Dedifferentiated amniotic fluid mesenchymal stem cell (primary cell): Measurements from ENCODE around the gene SERPINA1.
"Not testable (repeated sequence)": the region's sequence is repeated elsewhere in the genome, so short reads cannot be mapped to it uniquely, and the experiment has no call there.

Experiments
- DNase-seq: peaks from one replicate; pipeline ENCODE4 v3.0.0-alpha.2; 2016; ENCODE audit errors: extremely low spot score

Gene SERPINA1

GRCh38 chr14:94388384-94389103 is at the start of gene SERPINA1:
SERPINA1 (minus strand) TSS chr14:94388602; CDS start chr14:94383237, 5,365 bp downstream.
- no peak for DNase-seq

- DNase-seq, result no peak
These were observed 40.2 kb upstream of the SERPINA1 start for GRCh38 chr14:94428610-94429009.

GRCh38 chr14:94427016-94427613 is 38.7 kb upstream of the SERPINA1 start:
- DNase-seq, result no peak

GRCh38 chr14:94426526-94426925 is 38.1 kb upstream of the SERPINA1 start:
- DNase-seq, result no peak

GRCh38 chr14:94424371-94424770 is 36.0 kb upstream of the SERPINA1 start:
- no peak for DNase-seq

- peak; percentile 63 for DNase-seq
These were observed 35.2 kb upstream of the SERPINA1 start for GRCh38 chr14:94423453-94424056.

GRCh38 chr14:94421316-94421715 is 32.9 kb upstream of the SERPINA1 start:
- DNase-seq, result no peak

GRCh38 chr14:94417497-94418205 is 29.2 kb upstream of the SERPINA1 start:
- not testable (repeated sequence) for DNase-seq

- DNase-seq, result no peak
These were observed 24.6 kb upstream of the SERPINA1 start for GRCh38 chr14:94412671-94413638.

- DNase-seq, result no peak
These were observed 23.2 kb upstream of the SERPINA1 start for GRCh38 chr14:94411638-94412037.

GRCh38 chr14:94409430-94409829 is 21.0 kb upstream of the SERPINA1 start:
- not testable (repeated sequence) for DNase-seq

- DNase-seq, result peak; percentile 57
These were observed 20.2 kb upstream of the SERPINA1 start for GRCh38 chr14:94408546-94409095.

- no peak for DNase-seq
These were observed 19.5 kb upstream of the SERPINA1 start for GRCh38 chr14:94407906-94408305.

- no peak for DNase-seq
These were observed 18.5 kb upstream of the SERPINA1 start for GRCh38 chr14:94406910-94407309.

GRCh38 chr14:94405486-94405885 is 17.1 kb upstream of the SERPINA1 start:
- no peak for DNase-seq

GRCh38 chr14:94404561-94404960 is 16.2 kb upstream of the SERPINA1 start:
- no peak for DNase-seq

GRCh38 chr14:94403312-94403932 is 15.0 kb upstream of the SERPINA1 start:
- DNase-seq, result no peak

- DNase-seq, result no peak
These were observed 12.7 kb upstream of the SERPINA1 start for GRCh38 chr14:94401083-94401482.

- no peak for DNase-seq
These were observed 12.0 kb upstream of the SERPINA1 start for GRCh38 chr14:94400422-94400841.

GRCh38 chr14:94398536-94398935 is 10.1 kb upstream of the SERPINA1 start:
- DNase-seq, result no peak

- DNase-seq, result no peak
These were observed 9.7 kb upstream of the SERPINA1 start for GRCh38 chr14:94398182-94398479.
